GM19395 (cell line): ENCODE results near the gene FBF1.

Experiments used
- ATAC-seq: cut with Tn5 transposase; IDR thresholded peaks from one replicate; pipeline ENCODE4 v1.9.1; 2021; ENCODE audit warnings: mild to moderate bottlenecking, moderate library complexity; ENCODE audit not compliant: unreplicated experiment

FBF1 gene

DNA sequence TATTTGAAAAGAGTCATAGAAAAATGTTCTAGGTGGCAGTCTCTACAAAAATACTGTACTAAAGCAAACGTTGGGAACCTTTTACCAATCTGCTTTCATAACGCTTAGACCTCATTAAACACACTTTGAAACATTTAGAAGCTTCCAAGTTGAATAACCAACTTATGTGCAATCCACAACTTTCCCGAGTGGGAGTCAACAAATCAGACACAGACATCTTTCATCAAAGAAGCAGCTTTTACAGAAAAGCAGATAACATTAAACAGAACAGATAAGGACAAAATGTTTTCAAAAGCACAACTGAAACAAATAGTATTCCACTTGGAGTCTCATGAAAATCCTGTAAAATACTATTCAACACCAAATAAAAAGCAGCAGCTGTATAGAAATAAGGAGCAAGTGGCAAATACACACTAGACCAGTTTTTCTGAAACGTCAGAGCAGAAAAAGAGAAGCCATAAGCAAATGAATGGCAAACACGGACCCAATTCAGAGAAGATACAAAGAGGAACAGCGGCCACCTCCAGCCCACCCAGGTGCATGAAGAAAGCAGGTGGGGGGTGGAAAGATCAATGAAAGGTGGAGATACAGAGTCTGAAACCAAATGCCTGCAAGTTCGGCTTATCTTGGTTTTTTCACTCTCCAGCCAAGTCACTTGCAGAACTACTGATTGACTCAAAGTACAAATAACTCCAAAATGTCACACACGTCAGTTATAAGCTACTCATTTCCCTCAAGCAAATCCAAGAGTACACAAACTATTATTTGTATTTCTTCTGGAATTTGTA, 18.4 kb upstream of the FBF1 start:
- no peak for ATAC-seq

DNA sequence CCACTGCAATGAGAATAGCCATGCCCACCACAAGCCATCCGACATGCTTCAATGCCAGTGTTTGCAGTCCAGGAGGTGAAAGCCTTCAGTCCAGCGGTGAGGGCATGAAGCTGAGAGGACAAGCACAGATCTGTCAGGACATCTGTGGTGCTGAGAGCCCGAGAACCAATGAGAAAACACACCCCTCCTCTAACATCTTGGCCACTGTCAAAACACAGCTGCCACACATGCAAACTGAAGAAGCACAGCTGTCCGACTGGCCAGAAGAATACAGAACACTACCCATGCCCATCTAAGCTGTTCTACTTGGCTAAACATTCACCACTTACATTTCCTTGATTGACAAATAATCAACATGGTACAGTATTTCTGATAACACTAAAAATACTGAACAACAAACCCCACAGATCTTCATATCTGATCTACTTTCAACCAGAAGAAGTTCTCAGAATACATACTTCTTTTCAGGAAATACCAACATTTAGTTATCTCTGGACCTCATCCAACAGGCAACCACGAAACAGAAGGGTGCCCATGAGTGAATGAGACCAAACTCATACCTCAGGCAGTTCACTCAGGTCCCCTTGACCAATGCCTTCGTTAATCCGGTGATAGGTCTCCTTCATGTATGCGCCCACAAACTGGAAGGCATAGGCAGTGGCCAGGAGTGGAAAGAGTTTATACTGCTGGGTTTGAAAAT, 10.2 kb upstream of the FBF1 start:
- no peak for ATAC-seq

DNA sequence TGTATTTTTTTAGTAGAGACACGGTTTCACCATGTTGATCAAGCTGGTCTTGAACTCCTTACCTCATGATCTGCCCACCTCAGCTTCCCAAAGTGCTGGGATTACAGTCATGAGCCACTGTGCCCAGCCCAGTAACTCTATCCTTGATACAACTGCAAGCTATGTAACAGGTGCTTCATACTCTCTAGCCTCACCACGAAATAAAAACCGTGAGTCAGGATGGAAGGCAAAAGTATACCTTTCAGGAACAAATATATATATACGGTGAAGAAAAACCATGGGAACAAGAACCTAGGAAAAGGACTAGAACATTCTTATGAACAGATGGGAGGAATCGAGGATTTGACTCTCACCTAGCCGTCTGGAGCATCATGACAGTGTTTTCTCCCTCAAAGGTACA, 9.6 kb upstream of the FBF1 start:
- no peak for ATAC-seq

DNA sequence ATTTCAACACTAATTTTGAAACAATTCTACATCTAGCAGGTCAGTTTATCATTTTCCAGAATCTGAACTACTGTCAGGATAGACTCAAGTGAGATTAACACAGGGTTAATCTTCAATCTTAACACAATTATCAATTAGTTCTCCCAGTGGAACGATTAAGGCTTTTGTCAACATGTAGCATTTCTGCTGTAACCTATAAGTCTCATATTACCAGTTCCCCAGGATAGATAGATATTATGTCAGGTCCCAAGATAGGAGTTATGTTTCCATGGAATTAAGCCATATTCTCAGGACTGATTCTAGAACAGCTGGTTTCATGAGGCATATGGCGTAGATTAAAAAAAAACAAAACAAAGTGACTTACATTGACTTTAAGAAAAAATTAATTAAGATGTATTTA, 4.4 kb upstream of the FBF1 start:
- no peak for ATAC-seq

DNA sequence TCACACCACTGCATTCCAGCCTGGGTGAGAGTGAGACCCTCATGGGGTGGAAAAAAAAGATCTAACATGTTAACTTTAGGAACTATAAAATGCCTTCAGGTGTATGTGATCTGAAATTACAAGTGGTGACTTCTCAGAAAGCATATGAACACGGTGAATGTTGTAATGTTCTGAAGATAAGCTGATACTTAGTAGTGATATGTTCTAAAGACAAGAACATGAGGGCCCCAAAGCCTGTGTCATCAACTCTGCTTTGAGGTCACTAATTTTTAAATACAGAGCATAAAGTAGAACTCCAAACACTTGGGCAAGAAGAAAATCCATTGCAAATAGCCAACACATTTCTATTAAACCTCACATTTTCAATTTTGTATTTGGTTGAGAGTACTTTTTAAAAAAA, 2.6 kb upstream of the FBF1 start:
- no peak for ATAC-seq

DNA sequence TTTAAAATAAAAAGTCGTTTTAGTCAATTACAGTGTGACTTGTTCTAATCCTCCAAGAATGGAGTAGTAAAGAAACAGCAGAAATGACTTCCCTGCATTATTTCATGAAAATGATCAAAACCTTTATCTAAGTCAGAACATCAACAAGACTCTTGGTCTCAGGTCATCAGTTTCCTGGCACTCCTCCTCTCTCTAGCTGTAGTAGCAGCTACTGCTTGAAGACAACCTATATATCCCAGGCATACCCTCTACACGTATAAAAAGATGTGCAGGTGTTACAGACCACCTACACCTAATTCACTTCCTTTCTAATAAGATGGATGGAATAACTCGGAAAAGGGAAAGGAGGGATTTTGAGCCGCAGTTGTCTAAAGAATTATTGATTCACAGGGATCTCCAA, 1.6 kb upstream of the FBF1 start:
- ATAC-seq: no peak

DNA sequence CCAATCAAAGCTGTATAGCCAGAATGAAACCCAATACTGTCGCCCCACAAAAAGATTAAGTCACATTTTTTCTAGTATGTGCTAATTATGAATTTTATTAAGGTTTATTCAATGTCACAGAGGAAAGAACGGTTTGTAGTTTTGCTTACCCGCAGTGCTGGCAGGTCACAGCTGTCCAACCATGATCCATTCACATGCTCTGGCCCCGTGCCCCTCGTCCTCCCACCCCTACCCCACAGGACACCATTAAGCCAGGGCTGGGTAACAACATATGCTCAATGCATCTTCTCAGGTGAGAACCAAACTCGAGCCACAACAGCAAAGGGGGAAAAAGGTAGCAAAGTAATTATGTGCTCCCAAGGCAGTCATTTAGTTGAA, 589 bp upstream of the FBF1 start:
- no peak for ATAC-seq

DNA sequence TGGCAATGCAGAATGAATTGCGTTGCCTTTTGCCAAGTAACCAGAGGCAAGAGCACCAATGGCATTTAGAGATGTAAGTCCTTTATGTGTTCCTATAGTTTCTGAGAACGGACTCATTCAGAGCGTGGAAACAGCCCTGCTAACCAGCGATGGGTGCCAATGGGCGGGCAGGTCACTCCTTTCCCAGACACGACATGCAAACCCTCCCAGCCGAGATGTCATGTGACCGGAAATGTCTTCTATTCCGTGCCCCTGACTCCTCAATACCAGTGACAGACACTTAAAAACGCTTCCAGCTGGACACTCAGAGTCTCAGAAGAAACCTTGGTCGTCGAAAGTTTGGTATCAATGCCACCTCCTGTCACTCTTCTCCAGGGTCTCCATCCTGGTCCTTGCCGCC, 3.2 kb downstream of the FBF1 start:
- ATAC-seq: no peak

DNA sequence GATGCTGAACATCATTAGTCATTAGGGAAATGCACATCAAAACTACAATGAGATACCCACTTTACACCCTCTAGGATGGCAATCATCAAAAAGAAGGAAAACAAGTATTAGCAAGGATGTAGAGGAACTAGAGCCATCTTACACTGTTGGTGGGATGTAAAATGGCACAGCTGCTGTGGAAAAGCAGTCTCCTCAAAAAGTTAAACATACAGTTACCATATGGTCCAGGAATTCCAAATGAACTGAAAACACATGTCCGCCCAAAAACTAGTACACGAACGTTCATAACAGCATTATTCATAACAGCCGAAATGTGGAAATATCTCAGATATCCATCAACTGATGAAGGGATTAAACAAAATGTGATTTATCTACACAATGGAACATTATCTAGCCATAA, 7.0 kb downstream of the FBF1 start:
- no peak for ATAC-seq

DNA sequence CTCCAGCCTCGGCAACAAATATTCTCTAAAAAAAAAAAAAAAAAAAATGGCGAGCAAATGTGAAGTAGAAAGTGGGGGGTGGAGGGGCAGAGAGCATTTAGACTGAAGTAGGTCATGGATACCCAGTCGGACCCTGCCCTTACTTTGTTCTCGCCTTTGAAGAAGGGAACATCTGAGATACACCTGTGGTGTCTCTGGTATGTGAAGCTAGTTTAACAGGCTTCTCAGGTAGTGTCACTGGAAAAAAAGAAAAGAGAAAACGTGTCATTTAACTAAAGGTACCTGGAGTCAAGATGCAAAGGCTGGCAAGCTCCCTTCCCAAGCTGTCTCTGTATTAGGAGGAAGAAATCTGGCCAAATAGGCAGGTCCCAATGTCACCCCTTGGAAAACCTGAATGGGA, 8.0 kb downstream of the FBF1 start:
- no peak for ATAC-seq

DNA sequence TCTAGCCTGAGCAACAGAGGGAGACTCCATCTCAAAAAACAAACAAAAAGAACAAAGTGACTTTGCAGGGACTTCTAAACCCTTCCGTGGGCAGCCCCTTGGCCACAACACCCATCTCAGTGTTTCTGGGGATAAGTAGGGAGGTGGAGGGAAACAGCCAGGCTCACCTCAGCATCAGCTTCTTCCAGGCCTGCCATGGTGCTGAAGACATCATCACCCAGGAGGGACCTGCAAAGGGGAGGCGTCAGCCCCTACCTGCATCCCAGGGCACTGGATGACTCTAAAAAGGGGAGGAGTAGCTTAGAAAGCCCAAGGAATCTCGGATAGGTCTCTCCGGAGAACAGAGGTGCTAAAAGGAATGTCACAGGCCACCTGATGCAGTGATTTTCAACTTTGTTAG, 9.8 kb downstream of the FBF1 start:
- ATAC-seq: no peak

DNA sequence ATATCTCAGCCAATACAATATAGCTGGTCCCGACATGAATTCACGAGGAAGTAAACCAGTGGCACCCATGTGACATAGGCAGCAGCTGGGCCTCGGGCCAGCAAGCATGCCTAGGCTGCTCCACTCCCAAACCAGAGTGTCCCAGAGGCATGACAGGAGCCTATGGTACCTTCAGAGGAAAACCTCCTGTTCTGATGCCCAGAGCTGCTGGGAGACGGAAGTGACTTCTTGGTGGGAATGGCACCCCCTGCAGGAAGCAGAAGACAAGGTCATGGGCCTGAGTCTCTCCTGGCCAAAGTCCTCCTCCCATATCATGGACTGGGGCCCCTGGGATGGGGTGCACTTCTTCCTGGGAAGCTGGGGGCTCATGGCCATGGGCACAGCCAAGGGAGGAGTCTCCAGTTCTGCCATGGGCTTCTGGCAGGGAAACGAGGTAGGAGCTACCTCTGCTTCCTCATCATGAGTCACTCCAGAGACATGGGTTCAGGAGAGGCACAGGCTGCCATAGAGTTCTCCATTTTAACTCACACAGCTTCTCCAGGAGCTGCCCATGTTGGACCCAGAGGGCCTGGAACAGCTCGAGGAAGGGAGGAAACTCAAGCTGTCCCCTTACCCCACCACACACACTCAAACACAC, 13.4 kb downstream of the FBF1 start:
- no peak for ATAC-seq

DNA sequence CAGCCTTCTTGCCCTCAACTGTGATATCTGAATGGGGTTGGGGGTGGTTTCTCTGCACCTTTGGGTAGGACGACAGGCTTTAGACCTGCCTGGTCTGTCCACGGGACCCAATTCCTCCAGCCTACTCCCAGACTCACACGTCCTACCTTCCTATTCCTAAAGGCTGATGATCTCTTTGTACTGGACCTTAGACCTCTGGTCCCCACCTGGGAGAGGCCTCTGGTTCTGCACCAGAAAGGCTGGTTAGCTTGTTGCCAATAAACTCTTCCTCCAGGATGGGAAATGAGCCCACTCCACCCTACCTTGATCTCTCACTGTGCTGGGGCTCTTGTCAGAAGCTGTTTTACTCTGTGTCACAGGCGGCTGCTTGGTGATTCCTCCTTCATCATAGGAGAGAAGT, 14.4 kb downstream of the FBF1 start:
- no peak for ATAC-seq

DNA sequence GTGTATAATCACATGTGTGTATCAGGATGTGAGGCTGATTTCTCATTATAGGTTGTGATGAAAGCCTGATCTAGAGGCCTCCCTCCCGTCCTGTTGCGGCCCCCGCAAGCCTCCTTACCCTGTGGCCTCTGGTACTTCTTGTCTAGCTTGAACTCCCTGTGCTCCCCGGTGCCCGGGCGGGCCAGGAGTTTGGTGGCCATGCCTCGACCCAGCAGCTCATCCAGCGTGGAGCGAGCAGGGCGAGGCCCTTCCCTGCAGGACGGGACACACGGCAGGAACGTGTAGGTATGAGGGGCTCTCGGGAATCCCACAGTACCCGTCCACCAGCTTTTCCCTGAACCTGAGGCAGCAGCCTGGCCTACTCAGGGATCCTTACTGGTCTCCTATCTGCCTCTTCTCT, 14.9 kb downstream of the FBF1 start:
- no peak for ATAC-seq

DNA sequence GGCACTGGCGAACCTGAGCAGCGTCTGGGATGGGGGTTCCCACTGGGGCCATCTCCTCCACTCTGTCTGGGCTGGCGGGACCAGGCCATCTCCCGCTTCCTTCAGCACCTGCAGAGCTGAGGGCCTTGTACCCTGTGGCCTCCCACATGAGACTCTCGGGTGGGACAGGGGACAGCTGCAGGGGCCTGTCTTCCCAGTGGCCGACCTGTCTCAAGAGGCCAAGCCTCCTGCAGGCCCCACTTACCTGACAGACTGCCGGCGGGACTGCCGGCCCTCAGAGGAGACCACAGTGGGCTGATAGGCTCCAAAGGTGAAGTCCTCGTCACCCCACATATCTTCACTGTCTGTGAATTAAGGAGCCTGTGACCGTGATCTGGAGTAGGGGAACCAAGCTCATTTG, 15.7 kb downstream of the FBF1 start:
- ATAC-seq: no peak

DNA sequence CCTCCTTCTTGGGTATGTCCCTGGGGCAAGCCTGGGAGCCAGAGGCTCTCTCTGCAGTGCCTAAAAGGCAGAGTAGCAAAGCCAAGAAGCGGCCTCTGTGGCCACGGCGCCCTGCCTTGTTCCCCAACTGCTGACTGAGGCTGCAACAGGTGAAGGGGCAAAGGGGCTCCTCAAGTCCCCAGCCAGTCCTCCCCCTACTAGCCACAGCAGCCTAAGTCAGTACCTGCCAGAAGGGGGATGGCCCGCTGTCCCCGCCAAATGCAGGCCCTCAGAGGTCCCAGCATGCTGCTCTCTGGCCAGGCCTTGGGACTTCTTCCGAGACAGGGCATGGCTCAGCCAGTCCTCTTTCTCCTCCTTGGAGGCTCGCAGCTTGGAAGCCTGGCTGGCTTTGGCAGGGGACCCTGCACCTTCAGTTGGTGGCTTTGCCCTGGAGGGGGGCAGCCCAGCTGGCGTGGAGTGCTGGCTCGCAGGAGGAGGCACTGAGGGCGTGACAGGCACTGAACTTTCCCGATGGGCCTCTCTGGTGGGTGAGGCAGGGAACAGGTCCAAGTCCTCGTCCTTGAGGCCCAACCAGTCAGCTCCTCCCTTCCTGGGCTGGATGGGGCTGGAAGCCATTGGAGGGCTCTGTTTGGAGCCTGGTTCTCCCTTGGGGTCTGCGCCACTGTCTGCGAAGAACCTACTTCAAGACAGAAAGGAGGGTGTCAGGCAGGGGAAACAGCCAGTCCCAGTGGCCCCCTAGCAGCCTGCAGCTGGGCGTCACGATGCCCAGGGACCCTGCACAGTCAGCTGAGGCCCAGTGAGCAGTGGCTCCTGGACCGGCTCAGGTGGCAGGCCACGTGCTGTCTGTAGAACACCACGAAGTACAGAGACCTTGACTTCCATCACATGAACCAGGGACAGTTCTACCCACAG, 17.6 kb downstream of the FBF1 start:
- ATAC-seq: no peak

DNA sequence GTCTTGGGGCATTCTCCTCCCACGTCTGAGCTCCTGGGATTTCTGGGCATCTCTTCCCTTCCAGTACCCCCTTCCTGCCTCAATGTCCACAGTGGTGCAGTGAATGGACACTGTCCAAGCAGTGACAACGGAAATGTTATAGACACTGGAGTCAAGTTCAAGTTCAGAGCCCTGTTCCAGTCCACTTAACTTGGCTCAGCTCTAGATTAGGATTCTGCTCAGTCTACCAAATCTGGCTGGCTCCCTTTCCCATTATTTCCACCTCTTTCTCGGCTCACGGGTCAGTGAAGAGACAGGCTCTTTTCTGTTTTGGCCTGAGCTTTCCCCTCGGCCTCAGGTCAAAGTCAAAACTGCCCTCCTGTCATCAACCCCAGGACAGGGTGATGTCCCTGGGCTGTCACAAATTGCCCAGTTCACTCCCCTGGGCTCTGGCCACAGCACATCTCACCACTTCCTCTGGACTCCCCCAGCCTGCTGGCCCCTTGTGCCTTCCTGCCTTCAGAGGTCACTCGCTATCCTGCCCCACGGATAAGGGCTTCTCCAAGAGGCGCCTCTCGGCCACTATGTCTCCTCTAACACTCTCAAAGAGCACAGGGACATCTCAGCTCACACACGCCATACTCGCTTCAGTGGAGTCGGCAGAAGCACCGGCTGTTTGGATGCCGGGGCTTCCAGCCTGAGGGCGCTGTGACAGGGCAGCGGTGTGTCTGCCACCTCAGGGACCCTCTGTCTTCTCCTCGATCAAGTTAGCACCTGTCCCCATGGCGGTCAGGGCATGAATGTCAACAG, 18.5 kb downstream of the FBF1 start:
- no peak for ATAC-seq

DNA sequence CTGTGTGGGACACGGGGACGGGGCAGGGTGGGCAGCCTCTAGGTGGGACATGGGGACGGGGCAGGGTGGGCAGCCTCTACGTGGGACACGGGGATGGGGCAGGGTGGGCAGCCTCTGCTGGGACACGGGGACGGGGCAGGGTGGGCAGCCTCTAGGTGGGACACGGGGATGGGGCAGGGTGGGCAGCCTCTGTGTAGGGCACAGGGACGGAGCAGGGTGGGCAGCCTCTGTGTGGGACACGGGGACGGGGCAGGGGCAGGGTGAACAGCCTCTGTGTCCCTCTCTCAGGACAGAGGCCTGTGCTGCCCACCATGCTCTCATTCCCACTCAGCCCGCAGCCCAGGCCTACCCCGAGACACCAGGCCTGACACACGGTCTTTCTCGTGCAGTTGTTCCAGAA, 19.2 kb downstream of the FBF1 start:
- no peak for ATAC-seq

DNA sequence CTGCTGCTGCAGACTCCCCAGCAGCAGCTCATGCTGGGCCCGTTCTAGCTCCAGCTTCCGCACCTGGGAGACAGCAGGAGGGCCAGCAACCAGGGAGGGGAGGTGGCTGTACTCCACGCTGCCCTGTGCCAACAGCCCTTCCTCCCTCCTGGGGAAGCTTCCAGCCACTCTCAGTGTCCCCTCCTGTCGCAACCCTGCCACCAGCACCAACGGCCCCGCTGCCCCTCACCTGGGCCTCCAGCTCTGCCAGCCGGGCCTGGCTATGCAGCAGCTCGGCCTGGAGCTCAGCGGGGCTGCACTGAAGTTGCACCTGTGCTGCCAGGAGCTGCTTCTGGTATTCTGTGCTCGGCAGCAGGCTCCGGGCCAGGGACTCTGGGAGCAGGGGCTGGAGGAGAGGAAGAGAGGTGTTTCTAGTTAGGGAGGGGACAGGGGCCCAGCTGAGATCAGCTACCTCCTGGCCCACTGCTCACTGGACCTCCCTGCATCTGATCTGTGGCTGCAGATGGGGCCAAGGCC, 20.7 kb downstream of the FBF1 start:
- ATAC-seq: no peak

DNA sequence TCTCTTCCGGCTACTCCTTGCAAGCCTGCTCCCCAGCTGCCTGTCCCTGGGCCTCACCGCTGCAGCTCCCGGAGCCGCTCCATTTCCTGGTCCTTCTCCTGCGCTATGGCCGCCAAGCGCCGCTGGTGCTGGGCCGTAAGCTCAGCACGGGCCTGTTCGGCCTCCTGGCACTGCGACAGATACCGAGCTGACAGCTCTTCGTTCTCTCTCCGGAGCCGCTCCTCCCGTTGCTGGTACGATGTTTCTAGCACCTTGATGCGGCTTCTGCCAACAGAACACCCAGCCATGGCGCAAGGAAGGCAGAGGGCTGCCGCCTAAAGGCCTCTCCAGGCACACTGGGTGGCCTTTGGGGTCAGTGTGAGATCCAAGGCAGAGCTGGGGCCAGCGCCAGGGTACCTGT, 21.2 kb downstream of the FBF1 start:
- ATAC-seq: no peak
